Femur (tissue), 1 donor: ENCODE data around the gene ERBB4.
"Not testable (repeated sequence)": the region's sequence is repeated elsewhere in the genome, so short reads cannot be mapped to it uniquely, and the experiment has no call there.

Source experiments
- DNase-seq: peaks from one replicate; pipeline ENCODE4 v3.0.0-alpha.2; 2017

The ERBB4 gene

DNA sequence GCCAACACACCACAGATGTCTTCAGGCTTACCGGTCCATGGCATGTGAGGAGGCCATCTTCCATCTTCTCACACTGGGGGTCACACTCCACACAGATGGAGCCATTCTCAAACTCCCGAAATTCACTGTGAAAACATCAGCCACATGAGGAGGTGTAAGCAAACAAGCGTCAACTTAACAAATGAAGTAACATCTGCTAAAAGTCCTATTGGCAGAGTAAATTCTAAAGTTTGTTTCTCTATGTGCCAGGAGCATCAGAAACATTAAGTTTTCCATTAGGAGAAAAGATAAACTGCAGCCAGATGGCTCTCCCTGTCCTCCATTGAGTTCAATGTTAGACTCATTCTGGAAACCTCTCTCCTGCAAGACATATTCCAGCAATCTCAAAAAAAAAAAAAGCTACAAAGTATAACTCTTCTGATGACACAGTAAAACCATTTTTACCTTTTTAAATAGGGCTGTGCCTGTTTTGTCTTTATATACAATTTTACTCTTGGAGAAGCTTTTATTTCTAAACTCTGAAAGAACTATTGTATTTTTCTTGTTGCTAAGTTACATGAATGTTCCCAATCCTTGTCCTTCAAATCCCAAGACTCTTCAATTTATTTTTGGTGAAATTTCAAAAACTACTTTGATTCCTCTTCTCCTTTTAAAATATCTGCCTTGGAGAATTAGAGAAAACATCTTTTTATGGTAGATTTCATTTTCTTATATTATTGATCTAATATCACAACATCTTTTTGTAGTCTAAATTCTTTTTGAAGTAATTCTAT is 865.3 kb downstream of the ERBB4 start:
- no peak for DNase-seq

DNA sequence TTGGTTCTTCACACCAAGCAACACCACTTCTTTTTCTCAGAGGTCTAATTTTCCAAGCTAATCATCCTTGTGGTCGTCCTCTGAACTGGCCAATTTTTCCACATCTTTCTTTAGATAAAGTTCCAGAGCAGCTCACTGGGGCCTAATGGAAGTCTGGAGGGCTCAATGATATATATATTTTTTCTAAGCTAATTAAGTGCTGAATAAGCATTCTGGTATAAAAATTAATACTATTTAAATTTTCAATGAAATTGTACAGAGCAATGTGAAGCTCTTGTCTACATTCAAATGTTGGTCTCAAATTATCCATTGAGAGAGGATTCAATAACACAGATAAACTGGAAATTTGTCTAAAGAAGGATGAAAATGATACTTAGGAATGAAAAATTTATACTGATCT is 866.6 kb downstream of the ERBB4 start:
- no peak for DNase-seq

DNA sequence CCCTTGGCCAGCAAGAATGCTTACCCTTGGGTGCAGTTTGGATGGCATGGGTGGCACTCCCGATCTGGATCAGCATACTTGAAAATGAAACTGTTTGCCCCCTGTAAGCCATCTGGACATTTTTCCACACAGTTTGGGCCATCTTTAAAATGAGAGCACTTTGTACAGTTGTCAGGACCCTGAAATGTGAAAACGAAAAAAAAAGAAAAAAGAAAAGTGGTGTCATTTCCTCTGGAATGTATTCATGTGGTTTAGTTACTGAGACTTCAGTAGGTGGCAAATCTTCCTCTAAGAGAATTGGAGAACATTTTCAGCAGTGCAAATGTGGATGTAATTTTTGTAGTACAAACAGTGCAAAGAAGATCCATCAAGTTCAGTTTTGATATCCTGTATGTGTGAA is 873.3 kb downstream of the ERBB4 start:
- no peak for DNase-seq

GRCh38 chr2:211664321-211664720 is 874.3 kb downstream of the ERBB4 start:
- DNase-seq: no peak

DNA sequence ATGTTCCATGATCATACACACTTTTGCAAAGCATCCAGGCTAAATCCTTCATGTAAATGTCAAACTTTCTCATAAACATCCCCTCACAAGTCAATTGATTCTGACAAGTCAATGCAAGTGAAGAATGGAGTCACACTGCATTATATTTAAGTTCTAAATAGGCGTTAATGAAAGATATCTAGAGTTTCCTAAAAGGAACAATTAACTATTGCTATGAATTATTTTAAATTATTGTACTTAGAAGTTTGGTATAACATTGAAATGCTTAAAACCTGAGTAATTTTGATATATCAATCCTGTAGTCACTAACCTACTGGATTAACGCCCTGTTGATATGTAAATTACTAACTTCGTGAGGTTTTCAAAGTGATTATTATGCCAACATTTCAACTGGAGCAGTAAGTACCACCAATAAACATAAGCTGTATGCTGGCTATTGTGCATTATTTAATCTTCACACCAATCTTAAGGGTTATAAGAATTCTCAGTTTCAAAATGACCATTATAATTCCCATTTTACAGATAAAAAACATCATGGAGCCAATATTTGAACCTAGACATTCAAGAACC is 884.3 kb downstream of the ERBB4 start:
- DNase-seq: no peak

- DNase-seq: no peak
Observed at GRCh38 chr2:211652327-211652726, 886.3 kb downstream of the ERBB4 start.

GRCh38 chr2:211649331-211649730 is 889.3 kb downstream of the ERBB4 start:
- DNase-seq: no peak

DNA sequence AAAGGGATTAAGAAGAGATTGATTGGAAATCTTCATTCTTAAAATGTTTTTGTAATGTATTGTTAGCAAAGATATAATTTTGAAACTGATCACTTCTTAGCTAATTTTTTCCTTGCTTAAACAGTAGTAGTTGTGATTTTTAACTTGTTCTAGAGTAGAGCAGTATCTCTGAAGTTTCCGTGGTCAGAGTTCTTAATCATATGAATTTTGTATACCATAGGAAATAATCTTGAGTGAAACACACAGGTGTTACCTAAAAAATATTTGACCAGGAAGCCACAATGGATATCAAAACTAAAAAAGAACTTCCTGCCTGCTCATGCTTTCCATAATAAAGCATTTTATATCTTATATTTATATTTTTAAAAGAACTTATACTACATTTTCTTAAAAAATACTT is 907.1 kb downstream of the ERBB4 start:
- no peak for DNase-seq

DNA sequence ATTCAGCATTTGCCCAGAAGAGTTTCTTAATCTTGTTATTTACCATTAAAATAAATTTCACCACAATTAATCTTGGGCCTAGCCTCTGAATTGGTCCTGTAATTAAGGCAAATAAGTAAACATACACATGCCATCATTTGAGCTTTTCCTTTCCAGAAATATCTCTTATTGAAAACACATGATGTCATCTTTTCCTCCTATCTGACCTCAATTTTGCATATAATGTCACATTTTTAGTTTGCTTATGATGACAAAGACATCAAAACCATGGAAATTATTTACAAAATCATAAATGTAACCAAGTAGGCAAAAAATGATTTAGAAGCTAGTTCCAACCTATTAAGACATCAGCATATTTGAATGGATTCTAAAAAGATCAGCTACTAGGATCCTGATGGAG is 915.5 kb downstream of the ERBB4 start:
- DNase-seq: no peak

DNA sequence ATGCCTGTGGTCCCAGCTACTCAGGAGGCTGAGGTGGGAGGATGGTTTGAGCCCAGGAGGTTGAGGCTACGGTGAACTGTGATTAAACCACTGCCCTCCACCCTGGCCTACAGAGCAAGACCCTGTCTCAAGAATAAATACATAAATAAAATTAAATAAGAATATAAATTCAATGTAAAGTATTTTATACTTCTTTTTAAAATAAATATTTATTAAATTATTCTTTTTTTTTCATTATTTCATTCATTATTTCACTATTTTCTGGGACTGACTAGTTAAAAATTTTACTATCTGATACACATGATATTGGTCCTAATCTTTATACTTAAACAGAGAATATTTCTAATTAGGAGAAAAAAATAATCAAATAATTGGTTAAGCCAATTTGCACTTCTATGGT is 917.6 kb downstream of the ERBB4 start:
- no peak for DNase-seq

- no peak for DNase-seq
Observed at GRCh38 chr2:211617803-211618202, 920.8 kb downstream of the ERBB4 start.

- no peak for DNase-seq
Observed at GRCh38 chr2:211611621-211612020, 927.0 kb downstream of the ERBB4 start.

- no peak for DNase-seq
Observed at GRCh38 chr2:211611061-211611518, 927.5 kb downstream of the ERBB4 start.

DNA sequence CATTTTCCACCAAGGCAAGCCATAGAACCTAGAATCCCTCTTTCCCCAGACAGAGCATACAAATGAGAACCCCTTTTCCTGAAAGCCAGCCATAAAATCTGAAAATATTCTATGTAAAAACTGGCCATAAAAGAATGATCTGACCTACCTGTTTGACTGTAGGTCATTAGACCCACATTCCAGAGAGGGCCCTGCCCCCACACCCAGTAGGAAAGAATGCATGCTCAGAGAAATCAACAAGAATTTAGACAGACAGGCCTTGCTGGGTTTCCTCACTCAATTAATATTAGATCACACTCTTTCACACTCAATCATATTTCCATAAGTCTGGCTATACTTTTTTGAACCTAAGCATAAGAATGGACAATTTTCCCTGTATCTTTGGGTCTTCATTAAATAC is 929.5 kb downstream of the ERBB4 start:
- no peak for DNase-seq

DNA sequence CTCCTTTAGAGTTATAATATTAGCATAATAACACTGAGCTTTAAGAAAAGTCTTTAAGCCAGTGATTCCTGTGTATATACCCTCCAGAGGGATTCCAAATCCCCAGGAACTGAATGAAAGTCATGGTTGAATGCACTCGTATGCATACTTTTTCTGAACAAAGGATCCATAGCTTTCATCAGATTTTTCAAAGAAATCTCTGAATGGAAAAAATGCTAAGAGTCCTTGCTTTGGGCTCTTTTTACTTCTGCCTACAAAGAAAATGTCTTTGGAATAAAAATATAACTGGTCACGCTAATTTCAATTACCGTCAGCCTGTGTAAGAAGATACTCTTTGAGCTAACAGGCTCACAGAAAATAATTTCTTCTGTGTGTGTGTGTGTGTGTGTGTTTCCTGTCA is 939.5 kb downstream of the ERBB4 start:
- DNase-seq: no peak

DNA sequence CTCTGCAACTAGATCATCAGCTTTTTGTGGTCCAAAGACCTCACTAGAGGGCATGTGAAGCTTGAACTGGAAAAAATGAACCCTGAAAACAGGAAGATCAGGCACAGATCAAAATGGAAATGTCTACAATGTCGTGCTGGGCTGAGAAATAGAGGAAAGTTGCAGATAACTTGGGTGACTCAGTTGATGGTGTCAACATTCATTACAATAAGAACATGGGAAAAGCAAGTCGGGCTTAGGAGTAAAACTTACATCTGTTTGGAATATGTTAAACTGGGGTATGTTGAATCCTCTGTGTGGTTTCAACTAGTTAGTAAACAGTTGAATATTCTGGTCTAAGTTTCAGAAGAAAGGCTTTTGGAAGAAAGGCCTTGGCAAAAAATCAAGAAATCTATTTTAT is 940.4 kb downstream of the ERBB4 start:
- no peak for DNase-seq

- DNase-seq: not testable (repeated sequence)
Observed at GRCh38 chr2:211592006-211592405, 946.6 kb downstream of the ERBB4 start.

DNA sequence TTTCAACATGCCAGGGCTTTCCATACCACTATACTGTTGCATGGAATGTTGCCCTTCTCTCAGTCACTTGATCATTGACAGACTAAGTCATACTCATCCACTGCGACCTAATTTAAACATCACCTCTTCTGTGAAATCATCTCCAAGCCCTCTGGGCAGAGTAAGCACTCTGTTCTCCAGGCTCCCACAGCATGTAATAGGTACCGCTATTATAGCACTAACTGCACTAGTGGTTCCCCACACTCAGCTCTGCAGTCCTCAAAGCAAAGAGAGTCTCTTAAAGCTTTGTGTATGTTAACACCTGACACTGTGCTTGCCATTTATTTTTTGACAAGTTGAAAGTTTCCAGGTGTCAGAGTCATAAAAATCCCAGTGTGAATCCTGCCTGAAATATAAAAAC is 947.2 kb downstream of the ERBB4 start:
- DNase-seq: no peak

- no peak for DNase-seq
Observed at GRCh38 chr2:211568439-211568838, 970.2 kb downstream of the ERBB4 start.

- no peak for DNase-seq
Observed at GRCh38 chr2:211564441-211564840, 974.2 kb downstream of the ERBB4 start.

DNA sequence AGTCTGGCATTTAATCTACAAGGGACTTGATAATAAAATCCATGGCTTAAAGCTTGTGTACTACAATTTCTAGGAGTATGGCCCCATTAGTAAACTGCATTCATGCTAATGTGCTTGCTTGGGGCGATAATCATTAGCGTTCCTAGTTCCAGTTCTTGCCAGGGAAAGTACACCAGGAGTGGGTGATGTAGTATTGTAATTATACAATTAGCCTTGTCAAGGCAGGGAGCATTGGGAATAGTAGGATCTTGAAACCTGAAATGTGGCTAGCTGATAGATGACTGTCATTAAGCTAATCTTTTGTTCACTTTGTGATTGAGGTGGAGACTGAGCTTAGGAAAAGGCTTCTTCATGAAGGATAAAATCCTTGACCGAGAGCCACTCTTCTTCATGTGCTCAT is 993.0 kb downstream of the ERBB4 start:
- no peak for DNase-seq

GRCh38 chr2:211534632-211535031 is 1004.0 kb downstream of the ERBB4 start:
- no peak for DNase-seq

GRCh38 chr2:211524248-211524647 is 1014.4 kb downstream of the ERBB4 start:
- not testable (repeated sequence) for DNase-seq

GRCh38 chr2:211516537-211516936 is 1022.1 kb downstream of the ERBB4 start:
- DNase-seq: no peak

DNA sequence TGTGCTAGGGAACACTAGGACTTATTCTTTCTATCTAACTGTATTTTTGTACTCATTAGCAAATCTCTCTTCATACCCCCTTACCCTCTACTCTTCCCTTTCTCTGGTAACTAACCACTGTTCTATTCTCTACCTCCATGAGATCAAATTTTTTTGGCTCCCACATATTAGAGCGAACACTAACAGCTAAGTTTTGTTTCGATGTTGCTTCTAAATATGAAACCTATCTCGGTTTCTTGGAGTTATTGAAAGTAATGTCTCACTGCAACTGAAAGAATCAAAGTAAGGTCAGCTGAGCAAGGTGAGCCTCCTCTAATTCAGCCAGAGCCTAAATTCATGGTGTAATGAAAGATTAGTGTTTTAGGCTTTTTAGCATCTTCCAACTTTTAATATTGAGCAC is 1024.6 kb downstream of the ERBB4 start:
- DNase-seq: no peak
